HG03460 (cell line): ENCODE results near the gene TRIM44.

Experiments
- ATAC-seq: cut with Tn5 transposase; IDR thresholded peaks from one replicate; pipeline ENCODE4 v1.9.1; 2021; ENCODE audit not compliant: unreplicated experiment

TRIM44 gene

GRCh38 chr11:35662649-35663407 is at the start of gene TRIM44:
TRIM44 (plus strand) TSS chr11:35662775; CDS start chr11:35663112, 337 bp downstream.
- peak; percentile 92 for ATAC-seq

- no peak for ATAC-seq
Measured at GRCh38 chr11:35614939-35615569, 47.5 kb upstream of the TRIM44 start.

- ATAC-seq = no peak
Measured at GRCh38 chr11:35615921-35616900, 46.4 kb upstream of the TRIM44 start.

- ATAC-seq = no peak
Measured at GRCh38 chr11:35617316-35617686, 45.3 kb upstream of the TRIM44 start.

GRCh38 chr11:35617687-35618496 is 44.7 kb upstream of the TRIM44 start, which contains the start of gene FJX1:
FJX1 (plus strand) TSS chr11:35618460; CDS start chr11:35618637, 177 bp downstream.
- peak; percentile 40 for ATAC-seq

- ATAC-seq = peak; percentile 41
Measured at GRCh38 chr11:35618497-35619115, 44.0 kb upstream of the TRIM44 start.

- ATAC-seq = peak; percentile 31
Measured at GRCh38 chr11:35619116-35619854, 43.3 kb upstream of the TRIM44 start.

- no peak for ATAC-seq
Measured at GRCh38 chr11:35619855-35620640, 42.5 kb upstream of the TRIM44 start.

- no peak for ATAC-seq
Measured at GRCh38 chr11:35620795-35621194, 41.8 kb upstream of the TRIM44 start.

GRCh38 chr11:35621620-35622019 is 41.0 kb upstream of the TRIM44 start:
- no peak for ATAC-seq

- no peak for ATAC-seq
Measured at GRCh38 chr11:35622070-35622469, 40.5 kb upstream of the TRIM44 start.

- no peak for ATAC-seq
Measured at GRCh38 chr11:35623621-35624168, 38.9 kb upstream of the TRIM44 start.

- no peak for ATAC-seq
Measured at GRCh38 chr11:35624316-35624715, 38.3 kb upstream of the TRIM44 start.

GRCh38 chr11:35624781-35625180 is 37.8 kb upstream of the TRIM44 start:
- no peak for ATAC-seq

- no peak for ATAC-seq
Measured at GRCh38 chr11:35626501-35626900, 36.1 kb upstream of the TRIM44 start.

- ATAC-seq = no peak
Measured at GRCh38 chr11:35629511-35629910, 33.1 kb upstream of the TRIM44 start.

- no peak for ATAC-seq
Measured at GRCh38 chr11:35629914-35630313, 32.7 kb upstream of the TRIM44 start.

- no peak for ATAC-seq
Measured at GRCh38 chr11:35631891-35632290, 30.7 kb upstream of the TRIM44 start.
